Measurements from ENCODE around the gene HBP1.
A peak's percentile ranks its signal among the peaks of the same experiment; 100 is the strongest.
"Not testable (repeated sequence)": the region's sequence is repeated elsewhere in the genome, so short reads cannot be mapped to it uniquely, and the experiment has no call there.

Gene HBP1

GRCh38 chr7:107152011-107152410 lies 16.8 kb upstream of the HBP1 start:
- no peak for ATAC-seq
- TF ChIP-seq ZFP3 (CRISPR knock-in tag; IDR thresholded peaks at IDR 0.05) (no peak), ESRRG (CRISPR knock-in tag; IDR thresholded peaks at IDR 0.05) (no peak), BACH2 (CRISPR knock-in tag; IDR thresholded peaks at IDR 0.05; ENCODE audit: borderline replicate concordance) (no peak), CREB5 (CRISPR knock-in tag; IDR thresholded peaks at IDR 0.05; ENCODE audit: low read depth) (no peak), TOX (CRISPR knock-in tag; IDR thresholded peaks at IDR 0.05; ENCODE audit: borderline replicate concordance) (no peak), ZFP30 (CRISPR knock-in tag; IDR thresholded peaks at IDR 0.05) (no peak), SNAI2 (CRISPR knock-in tag; IDR thresholded peaks at IDR 0.05) (no peak), TSHZ2 (CRISPR knock-in tag; IDR thresholded peaks at IDR 0.05) (no peak), RARB (CRISPR knock-in tag; IDR thresholded peaks at IDR 0.05) (no peak), TCF4 (CRISPR knock-in tag; IDR thresholded peaks at IDR 0.05; ENCODE audit: borderline replicate concordance) (no peak), GLIS3 (CRISPR knock-in tag; IDR thresholded peaks at IDR 0.05) (no peak), ZNF565 (CRISPR knock-in tag; conservative IDR thresholded peaks at IDR 0.05; ENCODE audit: low read depth) (no peak), ZC3H10 (CRISPR knock-in tag; IDR thresholded peaks at IDR 0.05) (no peak), ISL1 (CRISPR knock-in tag; IDR thresholded peaks at IDR 0.05) (no peak), ZNF70 (CRISPR knock-in tag; IDR thresholded peaks at IDR 0.05) (no peak), POU6F1 (CRISPR knock-in tag; IDR thresholded peaks at IDR 0.05; ENCODE audit: borderline replicate concordance, low read depth) (no peak)

GRCh38 chr7:107154826-107155225 lies 14.0 kb upstream of the HBP1 start:
- no peak for ATAC-seq
- no peak for TF ChIP-seq RARB (CRISPR knock-in tag; IDR thresholded peaks at IDR 0.05)
- TF ChIP-seq ZC3H10 (CRISPR knock-in tag; IDR thresholded peaks at IDR 0.05) = no peak
- no peak for TF ChIP-seq SNAI2 (CRISPR knock-in tag; IDR thresholded peaks at IDR 0.05)
- TF ChIP-seq GLIS3 (CRISPR knock-in tag; IDR thresholded peaks at IDR 0.05) = no peak
- TF ChIP-seq OSR1 (CRISPR knock-in tag; IDR thresholded peaks at IDR 0.05) = no peak
- TF ChIP-seq TOX (CRISPR knock-in tag; IDR thresholded peaks at IDR 0.05; ENCODE audit: borderline replicate concordance) = no peak
- no peak for TF ChIP-seq POU6F1 (CRISPR knock-in tag; IDR thresholded peaks at IDR 0.05; ENCODE audit: borderline replicate concordance, low read depth)
- TF ChIP-seq PPARA (CRISPR knock-in tag; IDR thresholded peaks at IDR 0.05; ENCODE audit: borderline replicate concordance) = no peak
- TF ChIP-seq PATZ1 (CRISPR knock-in tag; IDR thresholded peaks at IDR 0.05; ENCODE audit: borderline replicate concordance) = no peak
- no peak for TF ChIP-seq BACH2 (CRISPR knock-in tag; IDR thresholded peaks at IDR 0.05; ENCODE audit: borderline replicate concordance)
- TF ChIP-seq ISL1 (CRISPR knock-in tag; IDR thresholded peaks at IDR 0.05) = no peak
- no peak for TF ChIP-seq ZFP3 (CRISPR knock-in tag; IDR thresholded peaks at IDR 0.05)

GRCh38 chr7:107155726-107156125 lies 13.1 kb upstream of the HBP1 start:
- TF ChIP-seq ZNF8 (CRISPR knock-in tag; IDR thresholded peaks at IDR 0.05) = peak; percentile 70; the same call in 1 of the 2 replicates
- not testable (repeated sequence) for ATAC-seq
